ENCODE results near the gene QSER1.
"Not testable (repeated sequence)": the region's sequence is repeated elsewhere in the genome, so short reads cannot be mapped to it uniquely, and the experiment has no call there.

The QSER1 gene

DNA sequence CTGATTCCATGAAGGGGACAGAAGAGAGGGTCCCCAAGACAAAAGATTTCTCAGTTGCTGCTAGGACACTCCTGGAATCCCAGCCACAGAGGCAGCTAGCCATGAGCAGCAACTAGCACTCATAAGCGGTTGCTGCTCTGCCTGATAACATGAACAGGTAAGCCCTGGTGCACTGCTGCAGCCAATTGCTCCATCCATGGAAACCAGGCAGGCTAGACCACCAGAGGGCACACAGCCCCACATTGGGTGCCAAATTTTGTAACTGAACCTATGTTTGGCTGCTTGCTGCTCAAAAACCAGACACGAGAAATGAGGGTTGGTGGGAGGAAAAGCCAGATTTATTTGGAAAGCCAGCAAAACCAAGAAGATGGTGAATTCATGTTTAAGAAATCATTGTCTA lies 21.9 kb upstream of the QSER1 start:
- no peak overlapping the region for H3K4me3 ChIP-seq (ENCODE audit: low read depth, low read length)
- H3K36me3 ChIP-seq (ENCODE audit: control insufficient read depth, insufficient read depth, low read length): no peaks in the 10 kb centered on the region
- H3K9ac ChIP-seq (ENCODE audit: low read depth, low read length): no peak overlapping the region
- peaks cover 11% of the 10 kb centered on the region for H3K4me1 ChIP-seq (ENCODE audit: control insufficient read depth, insufficient read depth, low read length)
- no peaks in the 10 kb centered on the region for H3K9me3 ChIP-seq (ENCODE audit: control insufficient read depth, insufficient read depth, low read length)
- no peaks in the 10 kb centered on the region for H3K27me3 ChIP-seq (ENCODE audit: control insufficient read depth, insufficient read depth, low read length)
- H3K27ac ChIP-seq (ENCODE audit: low read depth, low read length): no peak overlapping the region

DNA sequence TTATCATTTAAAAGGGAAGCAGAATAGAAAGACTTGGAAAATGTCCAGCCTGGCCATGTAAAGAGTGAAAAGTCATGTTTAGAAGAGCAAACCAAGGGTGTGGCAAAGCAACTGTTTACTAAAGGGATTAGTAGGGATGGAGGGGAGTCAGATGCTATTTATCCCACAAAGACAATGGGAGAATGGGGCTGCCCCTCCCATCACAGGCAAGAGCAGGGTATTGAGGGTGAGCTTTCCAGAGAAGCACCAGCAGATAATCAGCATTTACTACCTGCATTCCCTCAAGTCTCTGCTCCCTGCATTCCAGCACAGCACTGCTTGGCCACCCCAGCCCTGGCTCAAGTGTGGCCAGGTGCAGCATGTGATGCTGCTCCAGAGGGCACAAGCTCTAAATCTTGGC lies 18.5 kb upstream of the QSER1 start:
- Histone ChIP-seq H3K9me3 (ENCODE audit: control insufficient read depth, insufficient read depth, low read length) (no peaks in the 10 kb centered on the region), H3K27ac (ENCODE audit: low read depth, low read length) (peak overlapping the region; percentile 54), H3K9ac (ENCODE audit: low read depth, low read length) (no peak overlapping the region), H3K4me3 (ENCODE audit: low read depth, low read length) (no peak overlapping the region), H3K4me1 (ENCODE audit: control insufficient read depth, insufficient read depth, low read length) (peaks cover 11% of the 10 kb centered on the region), H3K36me3 (ENCODE audit: control insufficient read depth, insufficient read depth, low read length) (no peaks in the 10 kb centered on the region), H3K27me3 (ENCODE audit: control insufficient read depth, insufficient read depth, low read length) (no peaks in the 10 kb centered on the region)

DNA sequence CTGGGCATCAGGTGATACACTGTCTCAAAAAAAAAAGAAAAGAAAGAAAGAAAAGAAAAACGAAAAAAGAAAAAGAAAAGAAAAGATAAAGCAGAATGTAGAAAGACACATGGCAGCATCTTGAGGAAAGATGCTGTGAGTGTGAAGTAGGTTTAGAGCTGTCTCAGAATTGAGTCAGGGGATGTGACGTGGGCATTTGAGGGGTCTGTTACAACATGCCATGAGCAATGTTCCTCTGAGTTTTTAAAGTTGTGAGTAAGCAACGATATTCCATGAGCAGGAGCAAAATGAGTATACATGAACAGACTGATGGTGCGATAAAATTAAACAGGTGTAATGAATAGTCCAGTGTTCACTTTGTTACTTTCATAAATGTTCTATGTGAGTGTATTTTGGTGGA lies 11.3 kb upstream of the QSER1 start:
- Histone ChIP-seq H3K4me3 (ENCODE audit: low read depth, low read length) (no peak overlapping the region), H3K9me3 (ENCODE audit: control insufficient read depth, insufficient read depth, low read length) (no peaks in the 10 kb centered on the region), H3K27me3 (ENCODE audit: control insufficient read depth, insufficient read depth, low read length) (no peaks in the 10 kb centered on the region), H3K4me1 (ENCODE audit: control insufficient read depth, insufficient read depth, low read length) (peaks cover 9% of the 10 kb centered on the region; the same call in 1 of the 2 replicates), H3K27ac (ENCODE audit: low read depth, low read length) (no peak overlapping the region), H3K9ac (ENCODE audit: low read depth, low read length) (no peak overlapping the region), H3K36me3 (ENCODE audit: control insufficient read depth, insufficient read depth, low read length) (no peaks in the 10 kb centered on the region)

DNA sequence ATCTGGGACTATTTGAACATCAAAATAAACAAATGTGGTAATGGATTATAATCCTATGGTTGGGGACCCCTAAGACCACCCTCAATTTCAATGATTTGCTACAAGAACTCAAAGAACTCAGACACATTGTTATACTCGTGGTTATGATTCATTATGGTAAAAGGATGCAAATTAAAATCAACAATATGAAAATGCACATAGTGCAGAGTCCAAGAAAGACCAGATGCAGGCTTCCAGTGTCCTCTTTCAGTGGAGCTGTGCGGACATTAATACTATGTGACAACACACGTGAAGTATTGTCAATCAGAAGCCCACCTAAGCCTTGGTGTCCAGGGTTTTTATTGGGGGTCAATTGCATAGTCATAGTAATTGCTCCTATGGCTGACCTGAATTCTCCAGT lies 9.2 kb upstream of the QSER1 start:
- no peaks in the 10 kb centered on the region for H3K27me3 ChIP-seq (ENCODE audit: control insufficient read depth, insufficient read depth, low read length)
- no peaks in the 10 kb centered on the region; the same call in 1 of the 2 replicates for H3K9me3 ChIP-seq (ENCODE audit: control insufficient read depth, insufficient read depth, low read length)
- H3K9ac ChIP-seq (ENCODE audit: low read depth, low read length): no peak overlapping the region
- no peak overlapping the region for H3K4me3 ChIP-seq (ENCODE audit: low read depth, low read length)
- H3K4me1 ChIP-seq (ENCODE audit: control insufficient read depth, insufficient read depth, low read length): peaks cover 9% of the 10 kb centered on the region; the same call in 1 of the 2 replicates
- no peak overlapping the region for H3K27ac ChIP-seq (ENCODE audit: low read depth, low read length)
- H3K36me3 ChIP-seq (ENCODE audit: control insufficient read depth, insufficient read depth, low read length): no peaks in the 10 kb centered on the region

DNA sequence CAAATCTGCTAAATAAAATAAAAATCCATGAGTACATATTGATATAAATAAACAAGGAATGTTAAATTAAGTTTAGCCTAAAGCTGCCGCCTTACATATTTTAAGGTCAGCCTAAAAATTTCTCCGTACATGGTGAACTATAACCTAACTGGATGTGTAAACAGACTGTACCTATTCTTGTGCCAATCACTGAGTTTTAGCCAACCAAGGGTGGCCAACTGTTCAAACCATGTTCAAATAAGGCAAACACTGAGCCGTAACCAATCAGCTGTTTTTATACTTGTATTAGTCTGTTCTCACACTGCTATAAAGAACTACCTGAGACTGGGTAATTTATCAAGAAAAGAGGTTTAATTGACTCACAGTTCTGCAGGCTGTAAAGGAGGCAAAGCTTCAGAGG lies 8.6 kb upstream of the QSER1 start:
- Histone ChIP-seq H3K27me3 (ENCODE audit: control insufficient read depth, insufficient read depth, low read length) (no peaks in the 10 kb centered on the region), H3K9me3 (ENCODE audit: control insufficient read depth, insufficient read depth, low read length) (no peaks in the 10 kb centered on the region; the same call in 1 of the 2 replicates), H3K9ac (ENCODE audit: low read depth, low read length) (no peak overlapping the region), H3K4me1 (ENCODE audit: control insufficient read depth, insufficient read depth, low read length) (peaks cover 9% of the 10 kb centered on the region; the same call in 1 of the 2 replicates), H3K27ac (ENCODE audit: low read depth, low read length) (no peak overlapping the region), H3K36me3 (ENCODE audit: control insufficient read depth, insufficient read depth, low read length) (no peaks in the 10 kb centered on the region), H3K4me3 (ENCODE audit: low read depth, low read length) (no peak overlapping the region)

DNA sequence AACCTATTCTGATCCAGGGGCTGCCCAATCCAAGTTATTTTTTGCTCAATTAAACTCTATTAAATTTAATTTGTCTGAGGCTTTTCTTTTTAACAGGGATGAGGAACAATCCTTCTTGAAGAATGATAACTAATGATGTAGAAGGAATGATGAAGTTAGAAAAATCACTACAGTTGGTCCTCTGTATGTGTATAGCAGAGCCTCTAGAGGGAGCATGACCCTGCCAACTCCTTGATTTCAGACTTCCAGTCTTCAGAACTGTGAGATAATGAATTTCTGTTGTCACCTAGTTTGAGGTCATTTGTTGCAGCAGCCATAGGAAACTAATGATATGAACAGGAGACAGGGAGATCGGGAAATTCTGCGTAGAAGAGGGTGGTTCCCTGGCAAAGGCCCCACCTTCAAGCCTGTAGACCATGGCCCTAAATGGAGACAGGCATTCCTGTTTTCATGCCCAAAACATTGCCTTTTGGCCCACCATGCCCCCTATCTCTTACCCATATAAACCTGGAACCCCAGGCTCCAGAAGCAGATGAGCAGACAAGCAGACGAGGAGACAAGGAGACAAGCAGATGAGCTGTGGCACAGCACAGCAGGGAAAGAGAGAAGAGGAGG lies 7.7 kb upstream of the QSER1 start:
- no peak overlapping the region for H3K9ac ChIP-seq (ENCODE audit: low read depth, low read length)

DNA sequence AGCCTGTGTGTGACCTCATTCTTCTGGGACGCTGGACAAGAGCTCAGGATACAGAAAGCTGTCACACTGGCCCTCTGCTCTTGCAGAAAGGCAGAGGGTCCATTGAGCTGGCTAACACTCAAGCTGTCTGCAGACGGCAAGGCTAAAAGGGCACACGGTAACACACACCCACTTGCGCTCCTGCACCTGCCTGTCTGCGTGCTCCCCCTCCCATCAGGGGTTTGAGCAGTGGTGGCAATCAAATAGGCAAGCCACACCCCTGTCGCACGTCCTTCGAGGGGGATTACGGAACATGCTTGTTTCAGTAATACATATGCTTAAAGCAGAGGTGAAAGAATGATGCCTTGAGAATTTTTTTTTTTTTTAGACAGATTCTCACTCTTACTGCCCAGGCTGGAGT lies 7.1 kb upstream of the QSER1 start:
- Histone ChIP-seq H3K4me3 (ENCODE audit: low read depth, low read length) (no peak overlapping the region), H3K9me3 (ENCODE audit: control insufficient read depth, insufficient read depth, low read length) (no peaks in the 10 kb centered on the region; the same call in 1 of the 2 replicates), H3K27ac (ENCODE audit: low read depth, low read length) (no peak overlapping the region), H3K9ac (ENCODE audit: low read depth, low read length) (no peak overlapping the region), H3K27me3 (ENCODE audit: control insufficient read depth, insufficient read depth, low read length) (no peaks in the 10 kb centered on the region), H3K4me1 (ENCODE audit: control insufficient read depth, insufficient read depth, low read length) (peaks cover 12% of the 10 kb centered on the region), H3K36me3 (ENCODE audit: control insufficient read depth, insufficient read depth, low read length) (no peaks in the 10 kb centered on the region)

More for the DNA sequence above, 7.7 kb upstream of the QSER1 start:
- Histone ChIP-seq H3K27me3 (ENCODE audit: control insufficient read depth, insufficient read depth, low read length) (no peaks in the 10 kb centered on the region), H3K36me3 (ENCODE audit: control insufficient read depth, insufficient read depth, low read length) (no peaks in the 10 kb centered on the region), H3K4me3 (ENCODE audit: low read depth, low read length) (no peak overlapping the region), H3K4me1 (ENCODE audit: control insufficient read depth, insufficient read depth, low read length) (peaks cover 9% of the 10 kb centered on the region; the same call in 1 of the 2 replicates), H3K9me3 (ENCODE audit: control insufficient read depth, insufficient read depth, low read length) (no peaks in the 10 kb centered on the region; the same call in 1 of the 2 replicates), H3K27ac (ENCODE audit: low read depth, low read length) (no peak overlapping the region)

DNA sequence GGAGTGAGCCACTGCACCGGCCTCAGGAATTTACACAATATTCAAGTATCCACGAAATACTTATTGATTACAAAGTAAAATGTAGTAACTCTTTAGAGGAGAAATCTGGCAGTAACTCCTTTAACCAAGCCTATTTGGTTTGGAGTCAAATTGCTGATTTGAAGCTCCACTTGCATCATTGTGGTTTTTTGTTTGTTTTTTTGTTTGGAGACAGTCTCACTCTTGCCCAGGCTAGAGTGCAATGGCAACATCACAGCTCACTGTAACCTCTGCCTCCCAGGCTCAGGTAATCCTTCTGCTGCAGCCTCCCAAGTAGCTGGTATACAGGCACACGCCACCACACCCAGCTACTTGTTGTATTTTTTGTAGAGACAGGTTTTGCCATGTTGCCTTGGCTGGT lies 6.4 kb upstream of the QSER1 start:
- Histone ChIP-seq H3K4me3 (ENCODE audit: low read depth, low read length) (no peak overlapping the region), H3K27me3 (ENCODE audit: control insufficient read depth, insufficient read depth, low read length) (no peaks in the 10 kb centered on the region), H3K9ac (ENCODE audit: low read depth, low read length) (no peak overlapping the region), H3K9me3 (ENCODE audit: control insufficient read depth, insufficient read depth, low read length) (no peaks in the 10 kb centered on the region; the same call in 1 of the 2 replicates), H3K36me3 (ENCODE audit: control insufficient read depth, insufficient read depth, low read length) (no peaks in the 10 kb centered on the region), H3K4me1 (ENCODE audit: control insufficient read depth, insufficient read depth, low read length) (peaks cover 18% of the 10 kb centered on the region), H3K27ac (ENCODE audit: low read depth, low read length) (no peak overlapping the region)

DNA sequence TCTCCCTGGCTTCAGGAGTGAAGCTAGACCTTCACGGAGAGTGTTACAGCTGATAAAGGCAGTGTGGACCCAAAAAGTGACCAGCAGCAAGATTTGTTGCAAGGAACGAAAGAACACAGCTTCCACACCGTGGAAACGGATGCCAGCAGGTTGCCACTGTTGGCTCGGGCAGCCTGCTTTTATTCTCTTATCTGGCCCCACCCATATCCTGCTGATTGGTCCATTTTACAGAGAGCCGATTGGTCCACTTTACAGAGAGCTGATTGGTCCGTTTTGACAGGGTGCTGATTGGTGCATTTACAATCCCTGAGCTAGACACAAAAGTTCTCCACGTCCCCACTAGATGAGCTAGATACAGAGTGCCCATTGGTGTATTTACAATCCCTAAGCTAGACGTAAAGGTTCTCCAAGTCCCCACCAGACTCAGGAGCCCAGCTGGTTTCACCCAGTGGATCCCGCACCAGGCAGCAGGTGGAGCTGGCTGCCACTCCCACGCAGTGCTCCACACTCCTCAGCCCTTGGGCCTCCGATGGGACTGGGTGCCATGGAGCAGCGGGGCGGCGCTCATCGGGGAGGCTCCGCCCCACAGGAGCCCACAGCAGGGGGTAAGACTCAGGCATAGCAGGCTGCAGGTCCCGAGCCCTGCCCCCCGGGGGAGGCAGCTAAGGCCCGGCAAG lies 4.8 kb upstream of the QSER1 start:
- H3K36me3 ChIP-seq (ENCODE audit: control insufficient read depth, insufficient read depth, low read length); H3K27me3 ChIP-seq (ENCODE audit: control insufficient read depth, insufficient read depth, low read length); H3K27ac ChIP-seq (ENCODE audit: low read depth, low read length); H3K9ac ChIP-seq (ENCODE audit: low read depth, low read length); H3K4me3 ChIP-seq (ENCODE audit: low read depth, low read length); H3K9me3 ChIP-seq (ENCODE audit: control insufficient read depth, insufficient read depth, low read length): not testable (repeated sequence)
- H3K4me1 ChIP-seq (ENCODE audit: control insufficient read depth, insufficient read depth, low read length): peaks cover 19% of the 10 kb centered on the region

DNA sequence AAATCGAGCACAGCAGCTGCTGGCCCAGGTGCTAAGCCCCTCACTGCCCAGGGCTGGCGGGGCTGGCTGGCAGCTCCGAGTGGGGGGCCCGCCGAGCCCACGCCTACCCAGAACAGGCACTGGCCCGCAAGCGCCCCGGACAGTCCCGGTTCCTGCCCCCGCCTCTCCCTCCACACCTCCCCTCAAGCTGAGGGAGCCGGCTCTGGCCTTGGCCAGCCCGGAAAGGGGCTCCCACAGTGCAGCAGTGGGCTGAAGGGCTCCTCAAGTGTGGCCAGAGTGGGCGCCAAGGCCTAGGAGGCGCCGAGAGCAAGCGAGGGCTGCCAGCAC lies 4.3 kb upstream of the QSER1 start:
- not testable (repeated sequence) for H3K9me3 ChIP-seq (ENCODE audit: control insufficient read depth, insufficient read depth, low read length); H3K4me3 ChIP-seq (ENCODE audit: low read depth, low read length); H3K9ac ChIP-seq (ENCODE audit: low read depth, low read length); H3K36me3 ChIP-seq (ENCODE audit: control insufficient read depth, insufficient read depth, low read length); H3K27ac ChIP-seq (ENCODE audit: low read depth, low read length); H3K27me3 ChIP-seq (ENCODE audit: control insufficient read depth, insufficient read depth, low read length)
- H3K4me1 ChIP-seq (ENCODE audit: control insufficient read depth, insufficient read depth, low read length): peaks cover 19% of the 10 kb centered on the region

DNA sequence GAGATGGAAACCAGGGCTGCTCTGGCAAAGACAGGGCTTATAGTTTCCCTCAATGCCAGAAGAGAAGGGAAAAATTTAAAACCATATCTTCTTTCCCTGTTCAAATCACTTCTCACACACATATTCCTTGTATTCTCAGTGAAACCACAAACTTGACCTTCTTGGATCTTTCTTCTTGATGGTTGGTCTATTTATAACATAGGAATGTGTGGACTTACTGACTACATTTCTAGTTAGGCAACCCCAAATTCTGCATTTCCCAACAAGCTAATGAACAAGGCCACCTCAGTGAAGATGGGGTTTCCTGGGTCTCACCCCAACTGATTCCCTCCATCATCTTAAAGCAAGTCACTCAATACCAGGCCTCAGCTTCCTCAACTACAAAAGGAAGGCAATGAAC lies 3.8 kb upstream of the QSER1 start:
- no peaks in the 10 kb centered on the region; the same call in 1 of the 2 replicates for H3K9me3 ChIP-seq (ENCODE audit: control insufficient read depth, insufficient read depth, low read length)
- peaks cover 19% of the 10 kb centered on the region for H3K4me1 ChIP-seq (ENCODE audit: control insufficient read depth, insufficient read depth, low read length)
- H3K36me3 ChIP-seq (ENCODE audit: control insufficient read depth, insufficient read depth, low read length): no peaks in the 10 kb centered on the region
- H3K4me3 ChIP-seq (ENCODE audit: low read depth, low read length): no peak overlapping the region
- no peak overlapping the region for H3K27ac ChIP-seq (ENCODE audit: low read depth, low read length)
- no peak overlapping the region for H3K9ac ChIP-seq (ENCODE audit: low read depth, low read length)
- H3K27me3 ChIP-seq (ENCODE audit: control insufficient read depth, insufficient read depth, low read length): no peaks in the 10 kb centered on the region

Data from HUES48 (cell line).